Kidney (tissue), 14 donors: ENCODE measurements around the gene GALNT7. TPM values are rescaled to one million over a fixed set of nuclear protein-coding genes. Genes with fewer than 3 reads are reported as not detected.

ENCODE experiments used
- DNase-seq, 5 donors: peaks; one replicate each; pipeline ENCODE4 v3.0.0-alpha.2; 2013 to 2020
- FAIRE-seq: peaks from 2 replicates; lab custom pipeline; 2012; peaks lifted over from hg19 to GRCh38; lab: Jason Lieb, UNC
- H3K27ac ChIP-seq, 2 donors: one replicate each; pipeline ENCODE4 v1.7.0; 2013; ENCODE audit warnings: low read depth in 2 of 2, low read length in 2 of 2, inconsistent platforms in 1 of 2
- H3K27me3 ChIP-seq: one replicate; pipeline ENCODE4 v1.7.1; 2013; ENCODE audit warnings: low read length, inconsistent platforms; ENCODE audit not compliant: control insufficient read depth, insufficient read depth
- H3K36me3 ChIP-seq, 3 donors: one replicate each; pipeline versions ENCODE4 v1.7.0 to v1.7.1; 2013; ENCODE audit warnings: low read length in 3 of 3, control low read depth in 1 of 3, inconsistent platforms in 1 of 3; ENCODE audit not compliant: insufficient read depth in 3 of 3, control insufficient read depth in 2 of 3
- H3K4me1 ChIP-seq, 3 donors: one replicate each; pipeline versions ENCODE4 v1.7.0 to v1.7.1; 2013; ENCODE audit warnings: low read length in 3 of 3, inconsistent platforms in 1 of 3, low read depth in 1 of 3; ENCODE audit not compliant: control insufficient read depth in 2 of 3, insufficient read depth in 2 of 3
- H3K4me3 ChIP-seq, 3 donors: one replicate each; pipeline versions ENCODE4 v1.7.0 to v1.8.1; 2013; ENCODE audit warnings: low read length in 3 of 3, control low read depth in 1 of 3, inconsistent platforms in 1 of 3
- H3K9ac ChIP-seq, 3 donors: one replicate each; pipeline versions ENCODE4 v1.7.0 to v1.7.1; 2013; ENCODE audit warnings: low read length in 3 of 3, control low read depth in 1 of 3, inconsistent platforms in 1 of 3
- H3K9me3 ChIP-seq, 3 donors: one replicate each; pipeline versions ENCODE4 v1.7.0 to v1.7.1; 2013; ENCODE audit warnings: low read length in 3 of 3, control low read depth in 1 of 3, inconsistent platforms in 1 of 3; ENCODE audit not compliant: control insufficient read depth in 2 of 3, insufficient read depth in 1 of 3
- CTCF ChIP-seq: IDR thresholded peaks from 3 replicates; pipeline ENCODE4 v1.5.1; 2012; ENCODE audit warnings: mild to moderate bottlenecking, moderate library complexity, borderline replicate concordance; ENCODE audit not compliant: insufficient read depth; ENCODE audit errors: extremely low read depth
- intact Hi-C: fragments of 100-400 bp; cut with DNase I; formaldehyde crosslinking; loops from one replicate; pipeline ENCODE4 v1.11.1; 2022
- polyA plus RNA-seq: library from polyadenylated mRNA; stranded (reverse); fragments of 350-450 nt; fragmentation: Illumina TruSeq; extraction: RNeasy Lipid Tissue Mini Kit (QIAGEN cat#74804); gene quantifications from one replicate; pipeline ENCODE4 v1.2.3, GENCODE V29; 2014; ENCODE audit warnings: low read depth, low replicate concordance; ENCODE audit not compliant: insufficient read depth
- total RNA-seq: library from RNA; stranded (reverse); fragmentation: NEBNext Ultra II Directional; extraction: Animal tissue kit (Norgen Biotek cat#: 25700); gene quantifications from one replicate; pipeline ENCODE4 v1.2.1, GENCODE V29; 2021
- donor health status: control.
- donor health status: control.
- donor health status: control.
- donor health status: control.
- donor health status: control.
- donor health status: DM: yes; HTN: yes; CAD: no.
- donor health status: Normal renal cell carcinoma (clear cell type).

The GALNT7 gene
- total and polyA plus RNA-seq, 2 donors from 2014 or later: 3.8 to 25.6 TPM

- H3K27ac ChIP-seq: no peak overlapping the region
- intact Hi-C loops: no loop called here
- no peaks in the 10 kb centered on the region for H3K4me1 ChIP-seq
- TF ChIP-seq CTCF: no peak
- H3K27me3 ChIP-seq: no peaks in the 10 kb centered on the region
- DNase-seq (no peak), FAIRE-seq (no peak)
- H3K4me3 ChIP-seq: no peak overlapping the region
- no peaks in the 10 kb centered on the region for H3K36me3 ChIP-seq
- H3K9ac ChIP-seq: no peak overlapping the region
- no peaks in the 10 kb centered on the region for H3K9me3 ChIP-seq
Measured at GRCh38 chr4:173273941-173274340, 105.3 kb downstream of the GALNT7 start.

GRCh38 chr4:173274744-173275143 is 106.1 kb downstream of the GALNT7 start:
- H3K4me1 ChIP-seq: no peaks in the 10 kb centered on the region
- DNase-seq (no peak), FAIRE-seq (no peak)
- H3K4me3 ChIP-seq: no peak overlapping the region
- no peaks in the 10 kb centered on the region for H3K36me3 ChIP-seq
- TF ChIP-seq CTCF: no peak
- H3K9ac ChIP-seq: no peak overlapping the region
- H3K27ac ChIP-seq: no peak overlapping the region
- no peaks in the 10 kb centered on the region for H3K9me3 ChIP-seq
- intact Hi-C loops: no loop called here
- no peaks in the 10 kb centered on the region for H3K27me3 ChIP-seq

- no peak for FAIRE-seq
Measured at GRCh38 chr4:173275150-173275549, 106.5 kb downstream of the GALNT7 start.

More at GRCh38 chr4:173275150-173275549, 106.5 kb downstream of the GALNT7 start:
- no peaks in the 10 kb centered on the region for H3K36me3 ChIP-seq
- no peak for TF ChIP-seq CTCF
- DNase-seq: no peak
- no peak overlapping the region for H3K27ac ChIP-seq
- H3K4me3 ChIP-seq: no peak overlapping the region
- H3K27me3 ChIP-seq: no peaks in the 10 kb centered on the region
- intact Hi-C loops: no loop called here
- H3K9ac ChIP-seq: no peak overlapping the region
- H3K9me3 ChIP-seq: no peaks in the 10 kb centered on the region
- H3K4me1 ChIP-seq: no peaks in the 10 kb centered on the region
